ENCODE data around the gene BANP.

Gene BANP

DNA sequence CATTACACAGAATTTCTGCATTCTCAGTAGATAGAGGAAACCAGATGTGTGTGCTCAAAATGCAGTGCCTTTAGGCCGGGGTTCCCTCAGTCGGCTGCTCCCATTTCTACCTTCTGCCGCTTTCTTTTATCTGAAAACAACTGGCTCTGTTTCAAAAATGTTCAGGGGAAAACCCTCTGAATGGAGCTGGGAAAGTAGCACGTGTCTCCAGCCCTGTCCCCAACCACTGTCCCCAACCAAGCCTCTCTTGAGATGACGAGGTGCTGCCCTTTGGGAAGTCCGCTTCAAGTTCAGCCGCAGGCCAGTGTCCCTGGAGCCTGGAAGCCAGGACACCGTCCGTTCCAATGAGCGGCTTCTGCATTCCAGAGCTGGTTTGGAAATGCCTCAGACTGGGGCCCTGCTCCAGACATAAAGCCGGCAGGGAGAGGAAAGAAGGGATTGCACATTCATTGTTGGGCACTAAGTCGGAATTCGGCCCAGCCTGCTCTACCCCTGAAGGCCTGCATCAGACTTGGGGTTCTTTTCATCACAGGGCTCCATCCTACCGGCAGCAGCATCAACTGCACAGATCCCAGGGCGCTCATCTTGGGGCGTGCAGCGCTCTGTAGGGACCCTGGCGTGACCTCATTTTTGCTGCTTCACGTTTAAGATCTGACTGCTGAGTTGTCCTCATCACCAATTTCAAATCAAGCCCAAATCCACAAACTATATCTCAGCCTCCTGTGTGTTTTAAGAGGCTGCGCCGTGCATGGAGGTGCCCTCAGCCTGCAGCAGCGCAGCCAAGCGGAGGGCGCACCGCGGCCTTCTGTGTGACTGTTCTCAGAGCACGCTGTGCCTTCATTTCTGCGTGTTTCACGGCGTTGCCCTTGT is 111.3 kb downstream of the BANP start:
- TF ChIP-seq, protein P1, sequence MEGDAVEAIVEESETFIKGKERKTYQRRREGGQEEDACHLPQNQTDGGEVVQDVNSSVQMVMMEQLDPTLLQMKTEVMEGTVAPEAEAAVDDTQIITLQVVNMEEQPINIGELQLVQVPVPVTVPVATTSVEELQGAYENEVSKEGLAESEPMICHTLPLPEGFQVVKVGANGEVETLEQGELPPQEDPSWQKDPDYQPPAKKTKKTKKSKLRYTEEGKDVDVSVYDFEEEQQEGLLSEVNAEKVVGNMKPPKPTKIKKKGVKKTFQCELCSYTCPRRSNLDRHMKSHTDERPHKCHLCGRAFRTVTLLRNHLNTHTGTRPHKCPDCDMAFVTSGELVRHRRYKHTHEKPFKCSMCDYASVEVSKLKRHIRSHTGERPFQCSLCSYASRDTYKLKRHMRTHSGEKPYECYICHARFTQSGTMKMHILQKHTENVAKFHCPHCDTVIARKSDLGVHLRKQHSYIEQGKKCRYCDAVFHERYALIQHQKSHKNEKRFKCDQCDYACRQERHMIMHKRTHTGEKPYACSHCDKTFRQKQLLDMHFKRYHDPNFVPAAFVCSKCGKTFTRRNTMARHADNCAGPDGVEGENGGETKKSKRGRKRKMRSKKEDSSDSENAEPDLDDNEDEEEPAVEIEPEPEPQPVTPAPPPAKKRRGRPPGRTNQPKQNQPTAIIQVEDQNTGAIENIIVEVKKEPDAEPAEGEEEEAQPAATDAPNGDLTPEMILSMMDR (IDR thresholded peaks at IDR 0.05; ENCODE audit: borderline replicate concordance, control extremely low read depth, extremely low read depth, insufficient read depth, missing control alignments): no peak
- in situ Hi-C loops (cut with MboI; ENCODE audit: low sequenced_read_pairs, unreplicated experiment): no loop called here
- no peak for DNase-seq (ENCODE audit: low spot score)

DNA sequence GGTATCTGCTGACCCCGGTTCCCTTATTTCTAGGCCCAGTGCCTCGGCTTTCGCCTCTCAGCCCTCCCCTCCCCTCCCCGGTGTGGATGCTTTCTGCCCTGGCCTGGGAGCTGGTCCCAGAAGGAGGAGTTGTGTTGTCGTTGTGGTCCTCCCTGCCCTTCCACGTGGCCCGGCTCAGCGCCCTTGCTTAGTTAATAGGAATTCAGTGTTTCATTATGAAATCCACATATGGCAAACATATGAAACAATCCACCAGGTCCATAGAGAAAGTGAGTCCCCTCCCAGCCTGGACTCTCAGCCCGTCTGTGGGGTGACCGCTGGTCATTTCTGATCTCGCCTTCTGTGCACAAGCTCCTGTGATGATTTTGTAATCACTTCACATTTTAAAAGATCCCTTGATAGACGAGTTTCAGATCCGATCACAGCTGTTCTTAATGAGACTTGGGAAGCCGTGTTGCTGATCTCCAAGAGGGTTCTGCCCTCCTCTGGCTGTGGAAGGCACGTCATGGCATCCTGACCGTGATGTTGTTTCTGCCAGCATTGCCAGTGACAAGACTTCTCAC is 112.1 kb downstream of the BANP start:
- no peak for DNase-seq (ENCODE audit: low spot score)
- TF ChIP-seq, protein P1 (IDR thresholded peaks at IDR 0.05; ENCODE audit: borderline replicate concordance, control extremely low read depth, extremely low read depth, insufficient read depth, missing control alignments): no peak
- in situ Hi-C loops (cut with MboI; ENCODE audit: low sequenced_read_pairs, unreplicated experiment): no loop called here

DNA sequence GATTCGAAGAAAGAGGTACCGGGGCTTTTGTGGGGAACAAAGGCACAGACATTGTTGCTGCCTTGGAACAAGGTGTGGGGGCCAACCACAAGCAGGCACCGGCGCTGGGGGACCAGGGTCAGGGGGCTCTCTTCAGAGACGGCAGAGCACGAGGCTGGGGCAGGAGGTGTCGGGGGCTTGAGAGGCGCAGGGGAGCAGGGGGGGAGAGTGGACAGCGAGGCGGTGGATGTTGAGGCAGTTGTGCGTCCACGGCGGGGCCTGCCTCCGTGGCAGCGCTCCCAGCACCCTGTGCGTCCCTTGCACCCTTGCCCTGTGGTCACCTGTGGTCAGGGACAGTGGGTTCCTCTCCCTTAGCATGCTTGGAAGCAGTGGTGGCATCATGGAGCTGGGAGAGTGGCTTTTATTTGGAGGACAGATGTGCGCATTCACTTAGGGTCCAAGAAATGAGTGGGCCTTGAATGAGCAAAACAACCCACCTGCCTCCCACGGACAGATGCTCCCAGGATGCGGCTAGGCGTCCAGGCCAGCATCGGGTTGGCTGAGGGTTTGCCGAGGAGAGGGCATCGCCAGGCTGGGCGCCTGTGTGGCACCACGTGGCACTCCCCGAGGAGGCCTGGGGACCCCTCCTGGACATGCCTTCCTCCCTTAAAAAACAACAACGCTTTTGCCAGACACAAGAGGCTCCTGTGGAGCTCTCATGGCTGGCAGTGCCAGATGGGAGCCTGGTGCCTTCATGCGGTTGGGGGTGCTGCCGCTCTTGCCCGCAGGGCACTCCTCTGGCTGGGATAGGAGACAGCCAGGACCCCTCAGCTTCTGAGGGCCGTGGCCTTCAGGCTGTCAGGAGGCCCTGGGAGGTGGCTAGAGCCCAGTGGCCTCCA is 113.0 kb downstream of the BANP start:
- TF ChIP-seq, protein P1 (IDR thresholded peaks at IDR 0.05; ENCODE audit: borderline replicate concordance, control extremely low read depth, extremely low read depth, insufficient read depth, missing control alignments): no peak
- DNase-seq (ENCODE audit: low spot score): no peak
- in situ Hi-C loops (cut with MboI; ENCODE audit: low sequenced_read_pairs, unreplicated experiment): no loop called here

DNA sequence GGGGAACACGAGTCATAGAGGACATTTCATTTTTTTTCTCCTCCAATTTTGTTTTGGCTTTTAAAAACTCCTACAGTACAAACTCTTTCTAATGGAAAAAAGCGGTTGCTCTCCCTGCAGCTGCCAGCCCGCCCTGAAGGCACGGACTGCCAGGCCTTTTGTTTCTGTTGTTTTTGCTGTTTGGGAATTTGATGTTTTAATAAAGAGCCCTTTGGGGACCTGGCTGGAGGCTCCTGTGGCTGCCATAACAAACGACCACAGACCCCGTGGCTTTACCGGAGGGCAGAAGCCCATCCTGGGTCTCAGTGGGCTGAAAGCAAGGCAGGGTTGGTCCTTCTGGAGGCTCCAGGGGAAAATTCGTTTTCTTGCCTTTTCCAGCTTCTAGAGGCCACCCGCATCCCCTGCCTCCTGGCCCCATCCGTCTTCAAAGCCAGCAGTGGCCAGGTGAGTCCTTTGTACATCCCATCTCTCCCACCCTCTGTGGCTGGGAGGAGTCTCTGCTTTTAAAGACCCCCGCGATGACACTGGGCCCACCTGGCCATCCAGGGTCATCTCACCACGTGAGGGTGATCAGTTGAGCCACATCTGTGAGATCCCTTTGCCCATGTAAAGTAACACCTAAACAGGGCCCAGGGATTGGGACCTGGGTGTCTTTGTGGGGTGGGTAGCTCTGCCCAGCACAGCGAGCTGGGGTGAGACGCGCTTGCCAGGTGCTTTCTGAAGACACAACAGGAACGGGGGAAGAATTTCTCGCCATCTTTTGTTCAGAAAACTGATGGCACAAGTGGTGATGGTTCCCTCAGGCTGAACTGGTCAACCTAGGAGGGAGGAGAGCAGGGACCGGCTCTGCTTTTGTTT is 113.9 kb downstream of the BANP start:
- TF ChIP-seq, protein P1 (IDR thresholded peaks at IDR 0.05; ENCODE audit: borderline replicate concordance, control extremely low read depth, extremely low read depth, insufficient read depth, missing control alignments): no peak
- in situ Hi-C loops (cut with MboI; ENCODE audit: low sequenced_read_pairs, unreplicated experiment): no loop called here
- DNase-seq (ENCODE audit: low spot score): no peak

DNA sequence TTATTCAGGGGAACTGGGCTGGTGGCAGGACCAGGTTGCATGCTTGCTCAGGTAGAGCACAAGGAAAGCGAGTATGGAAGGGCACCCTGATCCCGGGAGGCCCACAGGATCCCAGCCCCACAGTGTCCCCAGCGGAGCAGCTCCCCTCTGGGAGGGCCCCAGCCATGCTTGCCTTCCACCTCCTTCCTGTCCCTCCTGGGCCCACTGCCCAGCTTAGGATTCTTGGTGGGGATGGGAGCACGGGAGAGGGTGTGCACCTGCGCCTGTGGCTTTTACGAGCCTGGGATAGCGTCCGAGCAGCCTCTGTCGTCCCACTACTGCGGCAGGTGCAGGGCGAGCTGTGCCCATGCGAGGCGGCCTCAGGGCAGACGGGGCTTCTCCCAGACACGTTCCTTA is 114.5 kb downstream of the BANP start:
- DNase-seq (ENCODE audit: low spot score): no peak
- in situ Hi-C loops (cut with MboI; ENCODE audit: low sequenced_read_pairs, unreplicated experiment): no loop called here
- TF ChIP-seq, protein P1 (IDR thresholded peaks at IDR 0.05; ENCODE audit: borderline replicate concordance, control extremely low read depth, extremely low read depth, insufficient read depth, missing control alignments): no peak
